Osteoblast (primary cell): ENCODE results near the gene RPL38. TPM values are rescaled to one million over a fixed set of nuclear protein-coding genes. Genes with fewer than 3 reads are reported as not detected.

Experiments used
- DNase-seq: peaks from one replicate; pipeline ENCODE4 v3.0.0; 2011; ENCODE audit warnings: low spot score, mixed read lengths; ENCODE audit not compliant: insufficient read length; ENCODE audit errors: missing footprints
- H2AFZ ChIP-seq: 2 replicates; pipeline ENCODE4 v1.6.0; 2011; ENCODE audit warnings: mild to moderate bottlenecking, low read length
- H3K27ac ChIP-seq: 2 replicates; pipeline ENCODE4 v1.5.1; 2011; ENCODE audit warnings: mild to moderate bottlenecking, low read depth, low read length, moderate library complexity
- H3K27me3 ChIP-seq: 2 replicates; pipeline ENCODE4 v1.6.0; 2012; ENCODE audit warnings: mild to moderate bottlenecking, control low read depth, inconsistent platforms, low read length, moderate library complexity; ENCODE audit not compliant: insufficient read depth
- H3K36me3 ChIP-seq: 2 replicates; pipeline ENCODE4 v1.5.1; 2011; ENCODE audit warnings: mild to moderate bottlenecking, low read length, control low read depth, moderate library complexity; ENCODE audit not compliant: insufficient read depth
- H3K4me1 ChIP-seq: 2 replicates; pipeline ENCODE4 v1.5.1; 2011; ENCODE audit warnings: mild to moderate bottlenecking, low read length, control low read depth, moderate library complexity; ENCODE audit not compliant: insufficient read depth
- H3K4me2 ChIP-seq: 2 replicates; pipeline ENCODE4 v1.6.0; 2011; ENCODE audit warnings: mild to moderate bottlenecking, low read length; ENCODE audit not compliant: insufficient read depth
- H3K4me3 ChIP-seq: fragments of 200-600 bp; sonication (generic); 3 replicates; pipeline ENCODE4 v1.5.1; 2012; ENCODE audit warnings: mild to moderate bottlenecking, low read length, inconsistent platforms; ENCODE audit not compliant: insufficient read depth
- H3K79me2 ChIP-seq: 2 replicates; pipeline ENCODE4 v1.6.0; 2012; ENCODE audit warnings: mild to moderate bottlenecking, low read length, control low read depth, inconsistent platforms; ENCODE audit not compliant: insufficient read depth
- H3K9me3 ChIP-seq: 2 replicates; pipeline ENCODE4 v1.5.1; 2011; ENCODE audit warnings: low read depth, low read length, control low read depth
- H4K20me1 ChIP-seq: 2 replicates; pipeline ENCODE4 v1.6.0; 2012; ENCODE audit warnings: mild to moderate bottlenecking, low read length, control low read depth; ENCODE audit not compliant: insufficient read depth
- CTCF ChIP-seq: IDR thresholded peaks from 2 replicates; pipeline ENCODE4 v1.5.1; 2011; ENCODE audit warnings: mild to moderate bottlenecking, low read depth, low read length, moderate library complexity; ENCODE audit errors: extremely low read depth
- total RNA-seq: library from RNA; depleted of rRNA; stranded (reverse); fragments of >200 nt; gene quantifications from 2 replicates; pipeline ENCODE4 v1.2.3, GENCODE V29; 2012

The RPL38 gene
- total RNA-seq, 1 donor: 470 TPM

- no peaks in the 10 kb centered on the region for H3K36me3 ChIP-seq
- no peak overlapping the region for H2AFZ ChIP-seq
- no peak overlapping the region for H3K4me3 ChIP-seq
- H3K27ac ChIP-seq: no peak overlapping the region
- no peaks in the 10 kb centered on the region for H3K4me1 ChIP-seq
- no peaks in the 10 kb centered on the region for H3K79me2 ChIP-seq
- no peak for TF ChIP-seq CTCF
- peaks cover 13% of the 10 kb centered on the region for H3K27me3 ChIP-seq
- no peak for DNase-seq
- H3K9me3 ChIP-seq: no peaks in the 10 kb centered on the region
- H4K20me1 ChIP-seq: no peaks in the 10 kb centered on the region
- no peak overlapping the region for H3K4me2 ChIP-seq
Measured at GRCh38 chr17:74190154-74190553, 13.3 kb upstream of the RPL38 start.

- Histone ChIP-seq H4K20me1 (no peaks in the 10 kb centered on the region), H3K4me2 (no peak overlapping the region), H3K27ac (no peak overlapping the region), H3K27me3 (peaks cover 20% of the 10 kb centered on the region), H3K36me3 (no peaks in the 10 kb centered on the region), H2AFZ (no peak overlapping the region), H3K9me3 (no peaks in the 10 kb centered on the region), H3K79me2 (no peaks in the 10 kb centered on the region), H3K4me3 (no peak overlapping the region), H3K4me1 (no peaks in the 10 kb centered on the region)
- no peak for DNase-seq
- no peak for TF ChIP-seq CTCF
Measured at GRCh38 chr17:74190807-74191406, 12.6 kb upstream of the RPL38 start.

- H3K27me3 ChIP-seq: peaks cover 19% of the 10 kb centered on the region
- H2AFZ ChIP-seq: no peak overlapping the region
- no peak overlapping the region for H3K27ac ChIP-seq
- no peak overlapping the region for H3K4me2 ChIP-seq
- no peak for TF ChIP-seq CTCF
- peak; percentile 68 for DNase-seq
- no peak overlapping the region for H3K4me3 ChIP-seq
- H3K36me3 ChIP-seq: no peaks in the 10 kb centered on the region
- no peaks in the 10 kb centered on the region for H3K79me2 ChIP-seq
- no peaks in the 10 kb centered on the region for H3K4me1 ChIP-seq
- H3K9me3 ChIP-seq: no peaks in the 10 kb centered on the region
- no peaks in the 10 kb centered on the region for H4K20me1 ChIP-seq
Measured at GRCh38 chr17:74192950-74193781, 10.3 kb upstream of the RPL38 start.

- TF ChIP-seq CTCF: no peak
- no peaks in the 10 kb centered on the region for H4K20me1 ChIP-seq
- no peaks in the 10 kb centered on the region for H3K79me2 ChIP-seq
- H3K27me3 ChIP-seq: peaks cover 19% of the 10 kb centered on the region
- H3K4me3 ChIP-seq: no peak overlapping the region
- H3K4me2 ChIP-seq: no peak overlapping the region
- DNase-seq: peak; percentile 54
- H3K36me3 ChIP-seq: no peaks in the 10 kb centered on the region
- no peak overlapping the region for H3K27ac ChIP-seq
- H3K9me3 ChIP-seq: no peaks in the 10 kb centered on the region
- H3K4me1 ChIP-seq: no peaks in the 10 kb centered on the region
- no peak overlapping the region for H2AFZ ChIP-seq
Measured at GRCh38 chr17:74194682-74195081, 8.8 kb upstream of the RPL38 start.
